AG09319 (cell line): Measurements from ENCODE around the gene SHISA6.

ENCODE experiments used
- DNase-seq: peaks from one replicate; pipeline ENCODE4 v3.0.0-alpha.2; 2010; ENCODE audit warnings: low read depth; ENCODE audit errors: extremely low read depth
- CTCF ChIP-seq: IDR thresholded peaks from 2 replicates; pipeline ENCODE4 v1.5.1; 2011; ENCODE audit warnings: low read depth, mild to moderate bottlenecking, inconsistent platforms, low read length, moderate library complexity

The SHISA6 gene

GRCh38 chr17:11330826-11331225, 89.8 kb downstream of the SHISA6 start:
- DNase-seq, result no peak
- TF ChIP-seq CTCF, result no peak

- TF ChIP-seq CTCF, result no peak
- no peak for DNase-seq
Measured at GRCh38 chr17:11331547-11332513, 90.8 kb downstream of the SHISA6 start.

GRCh38 chr17:11332706-11333105, 91.7 kb downstream of the SHISA6 start:
- no peak for TF ChIP-seq CTCF
- DNase-seq, result no peak

- no peak for DNase-seq
- no peak for TF ChIP-seq CTCF
Measured at GRCh38 chr17:11334493-11334892, 93.5 kb downstream of the SHISA6 start.

GRCh38 chr17:11336290-11336689, 95.3 kb downstream of the SHISA6 start:
- no peak for DNase-seq
- TF ChIP-seq CTCF, result no peak

- no peak for DNase-seq
- TF ChIP-seq CTCF, result no peak
Measured at GRCh38 chr17:11340803-11341202, 99.8 kb downstream of the SHISA6 start.

- no peak for TF ChIP-seq CTCF
- no peak for DNase-seq
Measured at GRCh38 chr17:11342138-11342537, 101.1 kb downstream of the SHISA6 start.
